HG03378 (cell line): ENCODE results near the gene CALR.
"Not testable (repeated sequence)": the region's sequence is repeated elsewhere in the genome, so short reads cannot be mapped to it uniquely, and the experiment has no call there.

Experiments
- ATAC-seq: cut with Tn5 transposase; IDR thresholded peaks from one replicate; pipeline ENCODE4 v1.9.1; 2021; ENCODE audit warnings: mild to moderate bottlenecking, moderate library complexity; ENCODE audit not compliant: unreplicated experiment

The CALR gene

DNA sequence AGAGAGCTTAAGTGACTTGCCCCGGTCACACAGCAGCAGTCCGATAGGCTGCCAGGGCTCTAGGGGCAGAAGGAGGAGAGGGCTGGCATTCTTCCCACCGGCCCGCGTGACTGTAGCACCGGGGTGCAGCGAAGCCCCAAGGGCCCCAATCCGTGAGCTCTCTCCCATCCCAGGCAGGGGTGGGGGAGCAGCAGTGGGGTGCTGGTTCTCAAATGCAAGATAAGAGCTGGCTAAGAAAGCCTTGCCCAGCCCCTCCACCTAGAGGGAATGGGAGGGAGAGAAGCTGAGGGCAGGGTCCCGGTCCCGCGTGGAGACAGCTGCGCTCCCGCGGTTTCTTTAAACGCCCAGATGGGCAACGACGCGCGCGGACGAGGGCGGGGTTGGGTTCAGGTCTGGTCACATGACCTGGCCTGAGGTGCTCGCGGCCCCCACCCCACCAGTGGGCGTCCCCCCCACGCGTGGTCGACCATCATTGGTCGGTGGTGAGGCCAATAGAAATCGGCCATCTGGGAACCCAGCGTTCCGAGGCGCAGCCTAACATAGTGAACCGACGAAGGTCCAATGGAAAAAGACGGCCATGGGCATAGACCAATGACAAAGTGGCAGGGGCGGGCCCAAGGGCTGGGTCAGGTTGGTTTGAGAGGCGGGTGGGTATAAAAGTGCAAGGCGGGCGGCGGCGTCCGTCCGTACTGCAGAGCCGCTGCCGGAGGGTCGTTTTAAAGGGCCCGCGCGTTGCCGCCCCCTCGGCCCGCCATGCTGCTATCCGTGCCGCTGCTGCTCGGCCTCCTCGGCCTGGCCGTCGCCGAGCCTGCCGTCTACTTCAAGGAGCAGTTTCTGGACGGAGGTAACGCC is at the start of gene CALR:
Gene CALR (plus strand): TSS at position 683 of the 852 bp plus-strand sequence. CDS start 71 bp downstream, at position 754.
- peak; percentile 66 for ATAC-seq

DNA sequence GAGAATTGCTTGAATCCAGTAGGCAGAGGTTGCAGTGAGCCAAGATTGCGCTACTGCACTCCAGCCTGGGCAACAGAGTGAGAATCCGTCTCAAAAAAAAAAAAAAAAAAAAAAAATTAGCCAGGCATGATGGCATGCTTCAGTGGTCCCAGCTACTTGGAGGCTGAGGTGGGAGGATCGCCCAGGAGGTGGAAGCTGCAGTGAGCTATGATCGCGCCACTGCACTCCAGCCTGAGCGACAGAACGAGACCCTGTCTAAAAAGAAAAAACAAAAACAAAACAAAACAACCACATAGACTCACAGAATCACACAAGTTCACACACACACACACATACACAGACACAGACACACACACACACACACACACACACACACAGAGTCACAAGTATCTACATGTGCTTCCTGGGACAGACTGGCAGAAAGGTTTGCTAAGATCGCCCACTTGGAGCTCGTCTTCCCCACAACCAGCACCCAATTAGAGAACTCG is 48.1 kb upstream of the CALR start:
- not testable (repeated sequence) for ATAC-seq

DNA sequence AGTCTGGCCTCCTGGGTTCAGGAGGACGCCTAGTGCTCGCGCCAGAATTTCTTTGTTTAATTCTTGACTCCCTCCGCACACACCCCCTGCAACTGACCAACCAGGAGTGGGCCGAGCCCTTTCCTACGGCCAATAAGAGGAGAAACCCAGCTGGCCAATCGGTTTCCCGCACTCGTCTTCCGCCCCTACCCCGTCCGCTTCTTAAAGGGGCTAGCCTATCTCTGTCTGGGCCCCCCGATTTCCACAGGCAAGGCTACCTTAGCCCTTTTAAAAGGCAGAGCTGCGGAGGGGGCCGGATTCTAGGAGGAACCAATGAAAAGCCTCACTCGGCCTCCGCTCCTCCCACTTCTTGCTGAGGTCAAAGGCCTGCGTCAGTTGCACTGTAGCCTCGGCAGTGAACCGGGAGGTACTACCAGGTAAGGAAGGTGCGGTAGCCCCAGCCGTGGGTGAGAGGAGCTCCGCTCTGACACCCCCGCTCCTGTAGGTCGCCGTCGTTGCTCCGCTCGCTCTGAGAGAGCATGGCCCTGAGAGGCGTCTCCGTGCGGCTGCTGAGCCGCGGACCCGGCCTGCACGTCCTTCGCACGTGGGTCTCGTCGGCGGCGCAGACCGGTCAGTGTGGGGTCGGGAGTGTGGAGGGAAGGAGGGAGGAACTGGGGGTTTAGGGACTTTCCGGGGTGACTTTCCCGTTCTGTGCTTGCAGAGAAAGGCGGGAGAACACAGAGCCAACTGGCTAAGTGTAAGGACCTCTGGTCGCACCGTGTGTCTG is 47.4 kb upstream of the CALR start, which contains the start of gene GCDH:
Gene GCDH (plus strand): TSS at position 374 of the 766 bp plus-strand sequence. CDS start 145 bp downstream, at position 519.
- ATAC-seq, result peak; percentile 84

- ATAC-seq, result no peak
Observed at GRCh38 chr19:12891553-12892021, 46.8 kb upstream of the CALR start.

GRCh38 chr19:12893582-12893981 is 44.8 kb upstream of the CALR start:
- ATAC-seq, result no peak

GRCh38 chr19:12896460-12896859 is 41.9 kb upstream of the CALR start:
- no peak for ATAC-seq

DNA sequence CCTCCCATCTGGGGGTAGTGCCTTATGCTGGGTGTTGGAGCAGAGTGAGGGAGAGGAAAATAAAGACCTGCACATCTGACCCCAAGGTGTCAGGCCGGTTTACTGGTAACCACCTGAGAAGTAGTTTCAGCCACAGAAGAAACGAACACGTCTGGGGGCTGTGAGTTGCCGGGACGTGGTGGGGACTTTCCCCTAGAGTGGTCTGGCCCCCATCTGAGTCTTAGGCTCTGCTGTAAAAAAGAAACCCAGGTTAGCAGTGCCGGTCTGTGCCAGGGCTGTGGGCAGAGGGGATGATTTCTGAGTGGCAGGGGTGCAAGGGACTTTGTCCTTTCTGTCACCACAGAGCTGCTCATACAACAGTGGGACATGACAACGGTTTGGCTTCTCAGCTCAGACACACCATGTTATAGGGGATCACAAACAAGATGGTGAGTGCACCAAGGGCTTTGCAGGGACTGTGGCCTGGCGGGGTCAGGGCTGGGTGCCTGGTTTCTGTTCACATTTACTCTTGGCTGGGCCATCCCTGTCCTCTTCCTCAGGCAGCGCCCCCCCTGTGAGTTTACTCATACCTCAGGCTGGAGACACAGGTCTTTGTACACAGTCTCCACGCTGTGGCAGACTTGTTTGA is 38.4 kb upstream of the CALR start:
- peak; percentile 55 for ATAC-seq

DNA sequence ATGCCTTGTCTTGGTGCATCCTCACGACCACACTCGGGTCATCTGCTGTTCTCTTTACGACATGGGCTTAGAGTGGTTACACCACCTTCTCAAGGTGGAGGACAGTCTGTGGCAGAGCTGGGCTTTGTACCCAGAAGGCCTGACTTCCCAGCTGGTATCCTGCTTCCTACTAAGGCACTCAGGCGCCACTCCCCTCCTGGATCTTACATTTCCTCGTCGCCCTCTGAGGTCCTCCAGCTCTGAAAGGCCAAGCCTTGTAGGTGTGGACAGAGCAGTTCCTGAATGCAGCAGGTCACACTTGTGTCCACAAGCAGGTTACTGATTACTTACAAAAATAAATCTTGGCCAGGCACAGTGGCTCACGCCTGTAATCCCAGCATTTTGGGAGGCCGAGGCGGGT is 31.2 kb upstream of the CALR start:
- ATAC-seq, result no peak

DNA sequence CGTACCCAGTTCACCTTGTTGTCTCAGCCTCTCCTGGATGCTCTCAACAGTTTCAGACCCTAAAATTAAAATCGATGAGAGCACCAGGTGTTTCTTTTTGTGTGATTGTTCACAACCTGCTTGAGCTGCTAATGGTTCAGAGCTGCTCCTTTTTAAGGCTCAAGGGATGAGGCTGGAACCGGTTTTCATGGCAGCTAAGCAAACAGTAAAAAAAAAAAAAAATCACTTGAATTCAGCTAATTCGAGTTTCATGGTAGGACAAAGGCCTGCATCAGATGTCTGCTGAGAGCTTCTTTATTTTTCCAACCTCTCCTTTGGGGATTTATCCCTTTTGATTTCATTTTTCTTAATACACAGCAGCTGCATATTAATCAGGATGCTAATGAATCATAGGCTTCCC is 25.8 kb upstream of the CALR start:
- ATAC-seq, result no peak

- ATAC-seq, result no peak
Observed at GRCh38 chr19:12913011-12913561, 25.3 kb upstream of the CALR start.

DNA sequence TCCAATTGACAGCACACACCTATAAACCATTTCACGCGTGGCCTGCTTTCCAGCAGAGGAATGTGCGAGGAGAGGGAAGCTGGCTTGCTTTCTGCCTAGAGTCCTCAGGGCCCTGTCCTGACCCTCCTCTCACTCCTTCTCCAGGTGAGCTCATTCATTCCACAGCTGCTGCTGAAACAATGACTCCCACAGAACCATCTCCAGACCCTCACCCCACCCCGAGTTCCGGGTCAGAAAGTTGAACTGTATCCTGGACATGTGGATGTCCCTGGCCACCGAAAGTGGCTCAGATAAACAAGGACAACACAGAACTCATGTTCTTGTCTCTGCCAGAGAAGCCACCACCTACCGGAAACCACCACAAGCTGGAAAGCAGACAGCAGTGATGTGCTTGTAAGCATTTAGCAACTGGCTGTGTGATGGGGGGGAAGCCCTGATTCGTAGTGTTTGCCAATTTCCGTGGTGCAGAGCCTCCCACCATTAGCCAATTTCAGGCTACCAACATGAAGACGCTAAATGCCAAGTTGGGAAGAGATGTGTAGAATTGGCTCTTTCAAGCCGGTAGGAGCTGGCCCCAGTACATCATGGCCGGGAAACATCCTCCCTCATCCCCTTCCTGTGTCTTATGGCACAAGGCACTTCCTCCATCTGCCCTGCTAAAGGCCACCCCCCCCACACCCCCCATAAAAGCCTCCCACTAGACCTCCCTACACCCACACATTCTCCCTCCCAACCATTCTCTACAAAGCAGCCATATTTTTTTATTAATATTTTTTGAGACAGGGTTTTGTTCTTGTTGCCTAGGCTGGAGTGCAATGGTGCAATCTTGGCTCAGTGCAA is 24.3 kb upstream of the CALR start:
- ATAC-seq, result no peak

- not testable (repeated sequence) for ATAC-seq
Observed at GRCh38 chr19:12915860-12916259, 22.5 kb upstream of the CALR start.

DNA sequence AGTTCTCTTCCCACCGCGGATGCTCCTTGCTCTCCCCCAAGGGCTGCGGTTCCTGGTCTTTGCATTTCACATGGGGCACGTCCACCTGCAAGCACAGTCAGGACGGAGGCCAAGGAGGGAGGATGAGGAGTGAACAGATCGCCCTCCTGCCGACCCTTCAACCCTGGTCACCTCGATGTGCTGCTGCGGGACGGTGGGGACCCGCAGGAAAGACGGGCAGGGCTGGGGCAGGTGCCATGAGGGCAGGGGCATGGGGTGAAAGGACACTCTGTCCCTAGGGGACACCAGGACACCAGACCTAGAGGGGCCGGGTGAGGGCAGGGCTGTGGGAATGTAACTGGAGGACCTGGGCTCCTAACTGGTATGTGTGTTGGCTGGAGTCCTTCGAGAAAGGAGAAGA is 20.2 kb upstream of the CALR start:
- ATAC-seq, result no peak

DNA sequence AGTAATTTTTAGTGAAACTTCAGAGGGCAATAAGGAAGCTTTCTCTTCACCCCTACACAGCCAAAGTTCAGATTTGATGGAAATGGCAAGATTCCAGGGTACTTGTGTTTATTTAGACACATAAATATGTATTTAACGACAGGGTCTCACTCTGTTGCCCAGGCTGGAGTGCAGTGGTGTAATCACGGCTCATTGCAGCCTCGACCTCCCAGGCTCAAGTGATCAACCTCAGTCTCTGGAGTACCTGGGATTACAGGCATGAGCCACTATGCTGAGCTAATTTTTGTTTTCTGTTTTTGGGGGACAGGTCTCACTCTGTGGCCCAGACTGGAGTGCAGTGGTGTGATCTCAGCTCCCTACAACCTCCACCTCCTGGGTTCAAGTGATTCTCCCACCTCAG is 17.4 kb upstream of the CALR start:
- ATAC-seq, result no peak

GRCh38 chr19:12922959-12923358 is 15.4 kb upstream of the CALR start:
- no peak for ATAC-seq

DNA sequence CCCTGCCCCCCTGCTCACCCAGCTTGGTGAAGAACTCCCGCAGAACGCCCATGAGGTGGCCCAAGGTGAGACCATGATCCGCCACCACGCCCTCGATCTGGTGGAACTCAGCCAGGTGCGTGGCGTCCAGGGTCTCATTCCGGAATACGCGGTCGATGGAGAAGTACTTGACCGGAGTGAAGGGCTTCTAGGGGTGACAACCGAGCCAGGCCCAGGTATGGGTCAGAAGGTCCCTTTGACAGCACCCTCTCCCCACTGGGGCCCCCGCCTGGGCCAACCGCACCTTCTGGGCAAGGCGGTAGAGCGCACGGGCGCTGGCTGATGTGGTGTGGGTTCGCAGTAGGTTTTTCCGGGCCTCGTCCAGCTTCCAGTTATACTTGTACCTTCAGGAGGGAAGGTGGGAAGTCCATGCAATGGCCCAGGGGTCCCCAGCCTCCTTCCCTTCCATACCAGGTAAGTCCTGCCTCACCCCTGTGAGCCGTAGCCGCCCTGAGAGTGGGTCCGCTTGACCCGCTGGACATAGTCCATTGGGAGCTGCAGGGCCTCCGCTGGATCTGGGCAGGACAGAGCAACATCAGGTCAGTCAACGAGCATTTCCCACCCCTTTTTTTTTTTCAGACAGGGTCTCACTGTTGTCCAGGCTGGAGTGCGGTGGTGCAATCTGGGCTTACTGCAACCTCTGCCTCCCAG is 13.6 kb upstream of the CALR start:
- ATAC-seq, result no peak

DNA sequence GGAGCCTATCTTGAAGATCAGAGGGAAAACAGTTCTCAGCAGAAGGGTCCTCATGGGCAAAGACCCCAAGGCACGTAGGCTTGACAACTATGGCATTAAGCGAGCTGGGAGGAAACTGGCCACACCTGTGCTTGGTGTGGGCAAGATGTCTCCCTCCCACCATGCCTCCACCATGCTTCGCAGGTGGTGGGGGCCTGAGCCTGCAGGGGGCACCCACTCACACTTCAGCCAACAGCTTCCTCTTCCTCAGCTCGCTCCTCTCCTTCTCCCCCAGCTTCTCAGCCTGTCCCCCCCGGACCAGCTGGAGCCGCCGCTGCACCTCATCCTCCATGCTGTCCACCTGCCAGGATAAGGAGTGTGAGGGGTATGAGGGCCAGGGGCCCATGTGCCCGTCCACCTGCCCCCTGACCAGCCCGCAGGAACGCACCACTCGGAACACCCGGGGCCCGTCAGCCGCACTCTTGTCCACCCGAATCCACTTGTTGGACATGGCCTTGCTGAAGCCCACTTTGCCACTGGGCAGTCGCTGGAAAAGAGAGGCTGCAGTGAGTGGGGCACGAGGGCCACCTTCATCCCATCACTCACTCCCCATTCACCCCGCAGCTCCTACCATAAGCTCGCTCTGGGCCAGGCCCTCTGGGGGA is 8.3 kb upstream of the CALR start:
- no peak for ATAC-seq

- no peak for ATAC-seq
Observed at GRCh38 chr19:12932392-12933286, 5.8 kb upstream of the CALR start.
